CD14-positive monocyte (primary cell): ENCODE measurements around the gene ARID4B. TPM values are rescaled to one million over a fixed set of nuclear protein-coding genes. Genes with fewer than 3 reads are reported as not detected.

Experiments
- DNase-seq, 3 donors: peaks; one replicate each; pipeline ENCODE4 v3.0.0-alpha.2; 2011 to 2022
- H2AFZ ChIP-seq: 2 replicates; pipeline ENCODE4 v1.6.0; 2012; ENCODE audit warnings: mild to moderate bottlenecking, low read depth, low read length, inconsistent platforms; ENCODE audit not compliant: insufficient read depth, poor library complexity, severe bottlenecking
- H3K27ac ChIP-seq, 2 donors: 1 replicate in 1 of 2; 2 replicates in 1 of 2; pipeline ENCODE4 v1.5.1; 2012 to 2013; ENCODE audit warnings: low read length in 2 of 2, control low read depth in 1 of 2, inconsistent platforms in 1 of 2, low read depth in 1 of 2, mild to moderate bottlenecking in 1 of 2
- H3K27me3 ChIP-seq, 2 donors: one replicate each; pipeline versions ENCODE4 v1.6.0 to v1.6.1; 2011 to 2013; ENCODE audit warnings: low read length in 2 of 2; ENCODE audit not compliant: control insufficient read depth in 2 of 2, insufficient read depth in 2 of 2
- H3K36me3 ChIP-seq, 2 donors: replicated peaks in 1 of 2; 1 replicate in 1 of 2; 2 replicates in 1 of 2; pipeline versions ENCODE4 v1.5.1 to v1.6.1; 2012 to 2013; ENCODE audit warnings: low read length in 2 of 2, control low read depth in 1 of 2, inconsistent platforms in 1 of 2, mild to moderate bottlenecking in 1 of 2; ENCODE audit not compliant: insufficient read depth in 2 of 2, control insufficient read depth in 1 of 2
- H3K4me1 ChIP-seq, 2 donors: 1 replicate in 1 of 2; 2 replicates in 1 of 2; pipeline versions ENCODE4 v1.5.1 to v1.6.1; 2012 to 2013; ENCODE audit warnings: low read length in 2 of 2, control low read depth in 1 of 2, inconsistent platforms in 1 of 2, mild to moderate bottlenecking in 1 of 2, moderate library complexity in 1 of 2; ENCODE audit not compliant: insufficient read depth in 2 of 2, control insufficient read depth in 1 of 2
- H3K4me2 ChIP-seq: replicated peaks from 2 replicates; pipeline ENCODE3; 2012; ENCODE audit warnings: low read length, moderate library complexity, mild to moderate bottlenecking; ENCODE audit not compliant: poor library complexity, severe bottlenecking; ENCODE audit errors: extremely low read depth
- H3K4me3 ChIP-seq, 3 experiments: fragments of 200-600 bp in 1 of 3; sonication (generic) in 1 of 3; replicated peaks in 1 of 3; 1 replicate in 2 of 3; 2 replicates in 1 of 3; pipeline ENCODE4 v1.5.1; 2011 to 2013; ENCODE audit warnings: low read length in 3 of 3, mild to moderate bottlenecking in 3 of 3, control low read depth in 2 of 3, low read depth in 2 of 3, inconsistent platforms in 1 of 3, moderate library complexity in 1 of 3
- H3K79me2 ChIP-seq: 2 replicates; pipeline ENCODE4 v1.6.0; 2012; ENCODE audit warnings: mild to moderate bottlenecking, control low read depth, inconsistent platforms, low read length, moderate library complexity; ENCODE audit not compliant: insufficient read depth
- H3K9ac ChIP-seq: 2 replicates; pipeline ENCODE4 v1.6.0; 2017; ENCODE audit warnings: low read length, mild to moderate bottlenecking; ENCODE audit not compliant: insufficient read depth, poor library complexity, severe bottlenecking
- H3K9me3 ChIP-seq, 2 donors: replicated peaks in 1 of 2; 1 replicate in 1 of 2; 2 replicates in 1 of 2; pipeline versions ENCODE4 v1.5.1 to v1.6.1; 2012 to 2013; ENCODE audit warnings: low read length in 2 of 2, control low read depth in 1 of 2; ENCODE audit not compliant: control insufficient read depth in 1 of 2, insufficient read depth in 1 of 2
- H4K20me1 ChIP-seq: 2 replicates; pipeline ENCODE4 v1.6.0; 2012; ENCODE audit warnings: mild to moderate bottlenecking, low read length, control low read depth, moderate library complexity; ENCODE audit not compliant: insufficient read depth
- H3K27ac Mint-ChIP-seq, 7 donors: one replicate each; pipeline ENCODE4 v1.8.0; 2020; ENCODE audit warnings: mild to moderate bottlenecking in 7 of 7, mixed read lengths in 7 of 7, moderate library complexity in 6 of 7, inconsistent platforms in 2 of 7
- H3K27me3 Mint-ChIP-seq, 3 donors: one replicate each; pipeline ENCODE4 v1.8.0; 2021 to 2022; ENCODE audit warnings: low read depth in 3 of 3, mild to moderate bottlenecking in 3 of 3, mixed read lengths in 3 of 3, moderate library complexity in 3 of 3, inconsistent platforms in 1 of 3
- H3K36me3 Mint-ChIP-seq, 2 donors: one replicate each; pipeline ENCODE4 v1.8.0; 2020; ENCODE audit warnings: mixed read lengths in 2 of 2, inconsistent platforms in 1 of 2, mild to moderate bottlenecking in 1 of 2
- H3K4me1 Mint-ChIP-seq: one replicate; pipeline ENCODE4 v1.8.0; 2020; ENCODE audit warnings: mild to moderate bottlenecking, mixed read lengths
- H3K4me3 Mint-ChIP-seq, 2 donors: one replicate each; pipeline ENCODE4 v1.8.0; 2020; ENCODE audit warnings: mild to moderate bottlenecking in 2 of 2, mixed read lengths in 2 of 2, moderate library complexity in 1 of 2
- H3K9me3 Mint-ChIP-seq, 7 donors: one replicate each; pipeline ENCODE4 v1.8.0; 2020 to 2022; ENCODE audit warnings: mixed read lengths in 7 of 7, mild to moderate bottlenecking in 6 of 7, moderate library complexity in 6 of 7, inconsistent platforms in 2 of 7
- CTCF ChIP-seq: fragments of 200-600 bp; IDR thresholded peaks from one replicate; pipeline ENCODE4 v1.8.0; 2022; ENCODE audit warnings: antibody characterized with exemption, mild to moderate bottlenecking
- WGBS: methylation state at CpG from one replicate; pipeline ENCODE4 v1.1.5; 2013; ENCODE audit warnings: missing lambda C conversion rate; ENCODE audit not compliant: insufficient coverage; 5-methylcytosine and 5-hydroxymethylcytosine counted together
- intact Hi-C, 2 donors: fragments of 100-400 bp; cut with micrococcal nuclease; formaldehyde crosslinking; loops; one replicate each; pipeline versions ENCODE4 v1.15.0 to v1.15.1; 2023
- polyA plus RNA-seq, 3 donors: library from polyadenylated mRNA; depleted of rRNA in 1 of 3; unstranded in 2 of 3; stranded (reverse) in 1 of 3; fragments of 300-500 nt in 2 of 3; fragments of >200 nt in 1 of 3; fragmentation: Illumina TruSeq in 2 of 3; gene quantifications; 1 replicate in 2 of 3; 2 replicates in 1 of 3; pipeline ENCODE4 v1.2.3, GENCODE V29; 2012 to 2021

ARID4B gene
- polyA plus RNA-seq, 3 donors: 9.3 to 15.4 (median 11.1) TPM

- intact Hi-C loops: loop anchor here in 1 of 2 donors (5.0 kb wide), 1 partner anchor 167 kb away; no protein-coding TSS in a partner anchor
- WGBS: 92% methylated on average over 2 of the region's 3 CpGs
Observed at GRCh38 chr1:235250430-235250829, 77.5 kb downstream of the ARID4B start.

More at GRCh38 chr1:235250430-235250829, 77.5 kb downstream of the ARID4B start:
- H3K4me3 Mint-ChIP-seq: no peak overlapping the region
- Histone ChIP-seq H3K9me3 (no peaks in the 10 kb centered on the region), H4K20me1 (peaks cover 60% of the 10 kb centered on the region), H3K36me3 (peaks cover 40 to 64% of the 10 kb centered on the region in 2 donors), H3K27ac (no peak overlapping the region), H3K79me2 (peaks cover 25% of the 10 kb centered on the region), H3K4me2 (no peak overlapping the region), H3K27me3 (no peaks in the 10 kb centered on the region), H3K9ac (no peak overlapping the region), H3K4me3 (no peak overlapping the region), H2AFZ (no peak overlapping the region), H3K4me1 (peaks cover 0 to 2% of the 10 kb centered on the region in 2 donors)
- H3K27ac Mint-ChIP-seq: no peak overlapping the region
- no peaks in the 10 kb centered on the region for H3K27me3 Mint-ChIP-seq
- DNase-seq: no peak
- peaks cover 4% of the 10 kb centered on the region for H3K4me1 Mint-ChIP-seq
- TF ChIP-seq CTCF: no peak
- H3K9me3 Mint-ChIP-seq: no peaks in the 10 kb centered on the region
- peaks cover 34 to 55% of the 10 kb centered on the region in 2 donors for H3K36me3 Mint-ChIP-seq
